Endometrial microvascular endothelial cells (primary cell): Measurements from ENCODE around the gene NFATC3. TPM values are rescaled to one million over a fixed set of nuclear protein-coding genes. Genes with fewer than 3 reads are reported as not detected.

Source experiments
- in situ Hi-C: cut with HindIII; loops from 2 replicates; pipeline ENCODE4 v1.10.0; 2017; ENCODE audit warnings: low sequenced_read_pairs, low pct_unique_long_range_greater_than_20kb; ENCODE audit errors: inconsistent ontology term
- total RNA-seq: library from RNA; depleted of rRNA; stranded (reverse); fragments of >200 nt; gene quantifications from one replicate; pipeline ENCODE4 v1.2.3, GENCODE V29; 2015; ENCODE audit errors: inconsistent ontology term

NFATC3 gene
- total RNA-seq, 1 donor from 2014 or later, result 28.4 TPM

GRCh38 chr16:68234188-68235107 lies 149.3 kb downstream of the NFATC3 start:
- in situ Hi-C loops, result no loop called here

- in situ Hi-C loops, result no loop called here
Measured at GRCh38 chr16:68235108-68235886, 150.1 kb downstream of the NFATC3 start.

GRCh38 chr16:68235887-68236136 lies 150.6 kb downstream of the NFATC3 start, which contains the start of gene ESRP2:
TSS of gene ESRP2 (minus strand) at chr16:68236127. CDS start at chr16:68236045, 82 bp downstream.
- in situ Hi-C loops, result no loop called here

GRCh38 chr16:68236137-68236825 lies 151.1 kb downstream of the NFATC3 start:
- in situ Hi-C loops, result no loop called here

GRCh38 chr16:68236826-68237242 lies 151.7 kb downstream of the NFATC3 start:
- in situ Hi-C loops, result no loop called here

GRCh38 chr16:68237243-68238028 lies 152.3 kb downstream of the NFATC3 start:
- in situ Hi-C loops, result no loop called here

GRCh38 chr16:68238029-68238345 lies 152.8 kb downstream of the NFATC3 start:
- in situ Hi-C loops, result no loop called here

- in situ Hi-C loops, result no loop called here
Measured at GRCh38 chr16:68242085-68242484, 156.9 kb downstream of the NFATC3 start.

- in situ Hi-C loops, result no loop called here
Measured at GRCh38 chr16:68242926-68243858, 158.0 kb downstream of the NFATC3 start.

- in situ Hi-C loops, result no loop called here
Measured at GRCh38 chr16:68244481-68244902, 159.3 kb downstream of the NFATC3 start.

GRCh38 chr16:68244903-68245853 lies 160.0 kb downstream of the NFATC3 start, which contains the start of gene PLA2G15:
TSS of gene PLA2G15 (plus strand) at chr16:68245373. CDS start at chr16:68245427, 54 bp downstream.
- in situ Hi-C loops, result no loop called here

GRCh38 chr16:68246121-68246520 lies 161.0 kb downstream of the NFATC3 start:
- in situ Hi-C loops, result no loop called here

GRCh38 chr16:68246666-68247065 lies 161.5 kb downstream of the NFATC3 start:
- in situ Hi-C loops, result no loop called here

GRCh38 chr16:68247400-68247799 lies 162.2 kb downstream of the NFATC3 start:
- in situ Hi-C loops, result no loop called here

GRCh38 chr16:68247932-68248331 lies 162.8 kb downstream of the NFATC3 start:
- in situ Hi-C loops, result no loop called here

GRCh38 chr16:68249371-68249770 lies 164.2 kb downstream of the NFATC3 start:
- in situ Hi-C loops, result no loop called here

- in situ Hi-C loops, result no loop called here
Measured at GRCh38 chr16:68250951-68251350, 165.8 kb downstream of the NFATC3 start.
